ENCODE measurements around the gene FBXO5.

The FBXO5 gene

DNA sequence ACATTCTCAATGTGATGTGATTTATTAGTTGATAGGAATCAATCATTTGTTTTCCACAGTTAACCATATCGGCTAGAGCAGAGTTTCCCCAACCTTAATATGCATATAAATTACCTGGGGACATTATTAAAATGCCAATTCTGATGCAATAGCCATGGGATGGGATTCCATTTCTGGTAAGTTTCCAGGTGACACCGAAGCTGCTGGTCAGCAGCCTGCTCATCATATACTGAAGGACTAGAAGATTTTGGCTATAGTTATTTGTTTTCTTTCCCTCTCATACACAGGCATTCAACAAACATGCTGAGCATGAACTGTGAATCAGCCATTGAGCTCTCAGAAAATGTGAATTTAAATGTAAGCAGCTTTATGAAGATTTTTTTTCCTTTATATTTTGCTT, 35.8 kb downstream of the FBXO5 start:
- no peak for DNase-seq (ENCODE audit: low spot score)
- in situ Hi-C loops (cut with MboI; ENCODE audit: low sequenced_read_pairs, unreplicated experiment): no loop called here
- TF ChIP-seq, protein P1, sequence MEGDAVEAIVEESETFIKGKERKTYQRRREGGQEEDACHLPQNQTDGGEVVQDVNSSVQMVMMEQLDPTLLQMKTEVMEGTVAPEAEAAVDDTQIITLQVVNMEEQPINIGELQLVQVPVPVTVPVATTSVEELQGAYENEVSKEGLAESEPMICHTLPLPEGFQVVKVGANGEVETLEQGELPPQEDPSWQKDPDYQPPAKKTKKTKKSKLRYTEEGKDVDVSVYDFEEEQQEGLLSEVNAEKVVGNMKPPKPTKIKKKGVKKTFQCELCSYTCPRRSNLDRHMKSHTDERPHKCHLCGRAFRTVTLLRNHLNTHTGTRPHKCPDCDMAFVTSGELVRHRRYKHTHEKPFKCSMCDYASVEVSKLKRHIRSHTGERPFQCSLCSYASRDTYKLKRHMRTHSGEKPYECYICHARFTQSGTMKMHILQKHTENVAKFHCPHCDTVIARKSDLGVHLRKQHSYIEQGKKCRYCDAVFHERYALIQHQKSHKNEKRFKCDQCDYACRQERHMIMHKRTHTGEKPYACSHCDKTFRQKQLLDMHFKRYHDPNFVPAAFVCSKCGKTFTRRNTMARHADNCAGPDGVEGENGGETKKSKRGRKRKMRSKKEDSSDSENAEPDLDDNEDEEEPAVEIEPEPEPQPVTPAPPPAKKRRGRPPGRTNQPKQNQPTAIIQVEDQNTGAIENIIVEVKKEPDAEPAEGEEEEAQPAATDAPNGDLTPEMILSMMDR (IDR thresholded peaks at IDR 0.05; ENCODE audit: borderline replicate concordance, control extremely low read depth, extremely low read depth, insufficient read depth, missing control alignments): no peak

DNA sequence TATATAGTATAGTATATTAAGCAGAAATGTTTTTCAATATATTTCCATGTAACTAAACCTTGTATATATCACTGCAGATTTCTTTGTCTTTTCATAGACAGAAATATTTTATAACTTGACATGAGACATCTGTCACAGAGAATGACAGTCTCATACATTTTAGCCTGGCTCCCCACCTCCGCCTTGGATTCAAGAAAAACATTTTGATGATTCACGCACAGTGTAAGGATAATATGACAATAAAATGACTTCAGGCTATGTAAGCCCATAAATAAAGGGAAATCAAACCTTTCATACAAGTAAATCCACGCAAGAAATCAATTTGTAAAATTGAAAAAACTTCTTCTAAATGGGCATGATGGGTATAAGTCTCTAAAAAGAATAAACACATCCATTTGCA, 36.4 kb downstream of the FBXO5 start:
- TF ChIP-seq, protein P1 (IDR thresholded peaks at IDR 0.05; ENCODE audit: borderline replicate concordance, control extremely low read depth, extremely low read depth, insufficient read depth, missing control alignments): no peak
- in situ Hi-C loops (cut with MboI; ENCODE audit: low sequenced_read_pairs, unreplicated experiment): no loop called here
- no peak for DNase-seq (ENCODE audit: low spot score)

DNA sequence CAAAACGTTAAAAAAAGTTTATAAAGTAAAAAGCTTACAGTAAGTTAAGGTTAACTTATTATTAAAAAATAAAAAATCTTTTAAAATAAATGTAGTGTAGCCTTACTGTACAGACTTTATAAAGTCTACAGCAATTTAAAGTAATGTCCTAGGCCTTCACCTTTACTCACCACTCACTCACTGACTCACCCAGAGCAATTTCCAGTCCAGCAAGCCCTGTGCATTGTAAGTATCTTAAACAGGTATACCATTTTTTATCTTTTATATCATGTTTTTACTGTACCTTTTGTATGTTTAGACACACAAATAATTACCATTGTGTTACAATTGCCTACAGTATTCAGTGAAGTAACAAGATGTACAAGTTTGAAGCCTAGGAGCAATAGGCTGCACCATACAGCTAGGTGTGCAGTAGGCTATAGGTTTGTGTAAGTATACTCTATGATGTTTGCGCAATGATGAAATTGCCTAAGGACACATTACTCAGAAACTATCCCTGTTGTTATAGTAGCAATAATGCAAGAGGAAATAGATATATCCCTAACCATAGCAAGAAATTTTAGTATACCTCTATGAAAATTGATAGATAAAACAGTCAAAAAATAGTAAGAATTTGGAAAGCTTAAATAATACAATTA, 39.5 kb downstream of the FBXO5 start:
- DNase-seq (ENCODE audit: low spot score): no peak
- in situ Hi-C loops (cut with MboI; ENCODE audit: low sequenced_read_pairs, unreplicated experiment): no loop called here
- TF ChIP-seq, protein P1 (IDR thresholded peaks at IDR 0.05; ENCODE audit: borderline replicate concordance, control extremely low read depth, extremely low read depth, insufficient read depth, missing control alignments): no peak

DNA sequence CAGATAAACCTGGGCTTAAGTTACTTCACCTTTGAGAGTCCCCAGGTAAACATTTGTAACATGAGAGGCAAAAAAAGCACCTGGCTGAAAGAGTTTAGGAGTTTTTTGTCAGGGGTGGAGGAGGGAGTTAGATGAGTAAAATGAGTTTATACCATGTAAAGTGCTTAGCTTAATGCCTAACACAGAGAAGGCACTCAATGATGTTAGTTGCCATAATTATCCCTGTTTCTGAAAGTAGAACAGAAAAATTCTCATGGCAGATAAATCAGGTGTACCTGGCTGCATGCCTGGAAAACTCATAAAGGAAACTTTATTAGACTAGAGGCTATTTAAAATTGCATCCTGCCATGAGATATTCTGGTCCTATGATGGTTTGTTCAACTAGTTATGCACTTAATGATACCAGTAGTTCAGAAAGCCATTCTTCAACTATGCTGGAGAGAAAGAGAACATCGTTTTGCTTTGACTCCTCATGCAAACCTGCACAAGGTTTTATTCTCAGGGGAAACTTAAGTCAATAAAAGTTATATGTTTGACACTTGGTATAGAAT, 40.4 kb downstream of the FBXO5 start:
- TF ChIP-seq, protein P1 (IDR thresholded peaks at IDR 0.05; ENCODE audit: borderline replicate concordance, control extremely low read depth, extremely low read depth, insufficient read depth, missing control alignments): no peak
- DNase-seq (ENCODE audit: low spot score): no peak
- in situ Hi-C loops (cut with MboI; ENCODE audit: low sequenced_read_pairs, unreplicated experiment): no loop called here

DNA sequence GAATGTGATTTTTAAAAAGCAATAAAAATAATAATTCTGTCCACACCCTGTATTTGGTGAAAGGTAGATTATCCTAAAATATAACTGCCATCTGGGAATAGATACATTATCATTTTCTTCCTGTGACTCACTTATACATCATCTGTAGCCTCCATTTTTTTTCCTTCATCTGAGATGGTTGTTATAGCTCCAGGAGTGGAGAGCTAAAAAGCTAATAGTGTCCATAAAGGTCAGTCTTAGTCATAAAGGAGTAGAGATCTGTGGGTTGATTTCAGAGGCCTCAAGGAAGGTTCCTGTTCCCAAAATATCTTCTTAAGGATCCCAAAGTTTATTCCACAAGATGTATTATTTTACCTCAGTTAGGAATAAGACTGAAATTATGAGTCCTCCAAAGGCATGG, 41.1 kb downstream of the FBXO5 start:
- no peak for DNase-seq (ENCODE audit: low spot score)
- TF ChIP-seq, protein P1 (IDR thresholded peaks at IDR 0.05; ENCODE audit: borderline replicate concordance, control extremely low read depth, extremely low read depth, insufficient read depth, missing control alignments): no peak
- in situ Hi-C loops (cut with MboI; ENCODE audit: low sequenced_read_pairs, unreplicated experiment): no loop called here

DNA sequence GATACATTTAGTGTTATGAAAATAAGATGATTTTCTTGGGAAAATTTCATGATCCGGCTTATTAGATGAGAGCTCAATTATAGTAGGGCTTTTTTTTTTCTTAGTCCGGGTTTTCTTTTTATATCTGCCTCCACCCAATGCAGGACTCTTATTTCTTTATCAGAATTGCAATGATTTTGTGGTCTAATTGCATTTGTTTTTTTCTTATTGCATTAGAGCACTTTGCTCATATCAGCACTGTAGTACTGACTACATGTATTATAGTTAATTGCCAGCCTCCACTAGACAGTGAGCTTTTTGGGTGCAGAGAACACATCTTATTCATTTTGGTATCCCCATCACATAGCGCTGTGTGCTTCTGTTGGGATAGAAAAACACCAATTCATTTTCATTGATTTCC, 50.0 kb downstream of the FBXO5 start:
- TF ChIP-seq, protein P1 (IDR thresholded peaks at IDR 0.05; ENCODE audit: borderline replicate concordance, control extremely low read depth, extremely low read depth, insufficient read depth, missing control alignments): no peak
- in situ Hi-C loops (cut with MboI; ENCODE audit: low sequenced_read_pairs, unreplicated experiment): no loop called here
- no peak for DNase-seq (ENCODE audit: low spot score)

Measured in GM13976 (cell line).